ENCODE data around the gene GPHN.

- TF ChIP-seq CTCF (IDR thresholded peaks at IDR 0.05) (no peak), POLR2A (IDR thresholded peaks at IDR 0.05) (no peak), POLR2AphosphoS5 (IDR thresholded peaks at IDR 0.05) (no peak), EP300 (IDR thresholded peaks at IDR 0.05) (no peak)
Measured at GRCh38 chr14:66641861-66642635, 134.1 kb downstream of the GPHN start.
